AG09309 (cell line): Measurements from ENCODE around the gene TICAM2.

Experiments used
- DNase-seq: peaks from one replicate; pipeline ENCODE4 v3.0.0-alpha.2; 2010; ENCODE audit warnings: low read depth
- H3K4me3 ChIP-seq: 2 replicates; pipeline ENCODE4 v1.5.1; 2011; ENCODE audit warnings: mild to moderate bottlenecking, low read depth, low read length, moderate library complexity; ENCODE audit not compliant: control insufficient read depth
- CTCF ChIP-seq: IDR thresholded peaks from 2 replicates; pipeline ENCODE4 v1.5.1; 2011; ENCODE audit warnings: mild to moderate bottlenecking, low read depth, low read length, inconsistent platforms; ENCODE audit not compliant: insufficient read depth, control insufficient read depth; ENCODE audit errors: missing control alignments

The TICAM2 gene

DNA sequence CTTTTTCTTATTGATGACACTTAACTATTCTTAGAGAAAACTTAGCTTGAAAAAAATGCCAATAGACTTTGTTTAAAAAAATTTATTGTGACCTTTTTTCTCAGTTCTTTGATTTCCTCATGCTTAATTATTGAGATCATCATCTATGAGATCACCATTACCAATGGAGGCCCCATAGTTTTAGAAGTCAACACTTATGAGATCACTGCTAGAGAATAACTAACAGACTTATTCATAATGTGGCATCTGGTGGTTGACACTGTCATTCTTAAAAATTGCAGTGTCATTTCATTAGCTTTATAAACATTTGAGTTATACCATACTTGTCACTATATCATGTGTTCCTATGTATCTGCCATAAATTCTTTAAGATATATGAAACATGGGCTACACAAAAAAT is 42.8 kb downstream of the TICAM2 start:
- no peak for TF ChIP-seq CTCF
- no peak overlapping the region for H3K4me3 ChIP-seq
- no peak for DNase-seq

GRCh38 chr5:115558388-115558956 is 43.8 kb downstream of the TICAM2 start:
- no peak for DNase-seq
- no peak overlapping the region for H3K4me3 ChIP-seq
- no peak for TF ChIP-seq CTCF

GRCh38 chr5:115557667-115558387 is 44.5 kb downstream of the TICAM2 start:
- H3K4me3 ChIP-seq: no peak overlapping the region

GRCh38 chr5:115556276-115556675 is 46.0 kb downstream of the TICAM2 start:
- no peak for DNase-seq
- H3K4me3 ChIP-seq: no peak overlapping the region
- TF ChIP-seq CTCF: no peak

More at GRCh38 chr5:115557667-115558387, 44.5 kb downstream of the TICAM2 start:
- no peak for DNase-seq
- TF ChIP-seq CTCF: no peak

GRCh38 chr5:115555084-115555633 is 47.1 kb downstream of the TICAM2 start:
- no peak for DNase-seq
- no peak for TF ChIP-seq CTCF
- no peak overlapping the region for H3K4me3 ChIP-seq

- no peak overlapping the region for H3K4me3 ChIP-seq
- DNase-seq: no peak
- TF ChIP-seq CTCF: no peak
These were observed 49.2 kb downstream of the TICAM2 start for GRCh38 chr5:115553082-115553481.
